ENCODE results near the gene PAXX. TPM values are rescaled to one million over a fixed set of nuclear protein-coding genes. Genes with fewer than 3 reads are reported as not detected.

Gene PAXX
- total RNA-seq, 1 experiment from 2014 or later: 89.0 TPM

GRCh38 chr9:136953771-136954269 is 38.4 kb upstream of the PAXX start:
- H4K20me1 ChIP-seq (ENCODE audit: insufficient read depth): no peaks in the 10 kb centered on the region
- ATAC-seq: no peak
- no peaks in the 10 kb centered on the region for H3K9me3 ChIP-seq (ENCODE audit: control insufficient read depth in 1 of 2, insufficient read depth in 1 of 2, low read depth in 1 of 2, low read length in 2 of 2)
- no TSS peak for BruUV-seq (replicated peaks)
- no peak overlapping the region for H2AFZ ChIP-seq (ENCODE audit: low read depth, low read length, poor library complexity, severe bottlenecking)
- intact Hi-C loops (cut with micrococcal nuclease): no loop called here
- TF ChIP-seq EZH2phosphoT487 (IDR thresholded peaks at IDR 0.05; ENCODE audit: borderline replicate concordance) (no peak), MAX (IDR thresholded peaks at IDR 0.05) (no peak), FOSL1 (IDR thresholded peaks at IDR 0.05; ENCODE audit: low read depth) (no peak), SP1 (IDR thresholded peaks at IDR 0.05; ENCODE audit: low read depth) (no peak)
- H3K27me3 ChIP-seq (ENCODE audit: insufficient read depth, low read length): no peaks in the 10 kb centered on the region
- H3K9ac ChIP-seq (ENCODE audit: low read length): no peak overlapping the region
- DNase-seq (ENCODE audit: low read depth, low spot score): no peak
- no peaks in the 10 kb centered on the region for H3K79me2 ChIP-seq (ENCODE audit: insufficient read depth, low read length)
- RAD21 ChIA-PET (ENCODE audit: low non-redundant PET in 1 of 2, low total read pairs in 2 of 2, uncharacterized antibody in 2 of 2, unreplicated experiment in 2 of 2): no interaction called here
- CTCF ChIA-PET: no interaction called here
- H3K4me2 ChIP-seq (ENCODE audit: low read length): no peak overlapping the region
- no peaks in the 10 kb centered on the region for H3K36me3 ChIP-seq (ENCODE audit: control insufficient read depth in 1 of 2, insufficient read depth in 2 of 2, low read length in 2 of 2)
- H3K4me1 ChIP-seq (ENCODE audit: control insufficient read depth in 1 of 2, insufficient read depth in 2 of 2, low read length in 2 of 2): peaks cover 13 to 23% of the 10 kb centered on the region in 2 experiments
- H3K4me3 ChIP-seq (replicated peaks in 1 of 2; ENCODE audit: low read depth in 1 of 2, low read length in 2 of 2): no peak overlapping the region
- no peaks in the 10 kb centered on the region for H3K9me2 ChIP-seq (ENCODE audit: insufficient read depth)
- POLR2A ChIA-PET: no interaction called here
- no peak overlapping the region for H3K27ac ChIP-seq (ENCODE audit: low read depth, low read length)

DNA sequence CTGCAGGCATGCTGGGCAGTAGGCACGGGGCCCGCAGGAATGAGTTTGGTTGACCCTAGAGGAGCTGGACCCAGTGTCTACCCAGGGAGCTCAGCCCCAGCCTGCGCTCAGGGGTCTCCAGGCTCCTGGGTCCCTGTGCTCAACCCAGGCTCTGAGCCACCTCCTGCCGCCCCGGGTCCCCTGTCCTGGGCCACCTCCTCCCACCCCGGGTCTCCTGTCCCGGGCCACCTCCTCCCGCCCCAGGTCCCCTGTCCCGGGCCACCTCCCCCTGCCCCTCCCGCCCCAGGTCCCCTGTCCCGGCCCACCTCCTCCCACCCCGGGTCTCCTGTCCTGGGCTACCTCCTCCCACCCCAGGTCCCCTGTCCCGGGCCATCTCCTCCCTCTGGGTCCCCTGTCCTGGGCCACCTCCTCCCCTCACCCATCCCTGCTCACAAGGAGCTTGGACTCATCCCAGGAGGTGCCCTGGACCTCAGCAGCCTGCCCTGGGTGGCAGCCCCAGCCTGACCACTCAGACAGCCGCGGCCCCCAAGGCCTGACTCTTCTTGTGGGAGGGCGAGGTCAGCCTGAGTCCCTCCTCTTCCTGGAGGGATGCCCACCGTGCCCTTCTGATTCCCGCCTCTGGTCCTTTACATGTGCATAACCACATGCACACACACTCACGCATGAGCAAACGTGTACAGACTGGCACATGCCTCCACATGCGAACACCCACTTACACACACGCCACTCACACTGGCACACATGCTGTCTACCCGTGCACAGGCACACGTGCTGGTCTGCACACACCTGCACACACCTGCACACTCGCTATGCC is 37.7 kb upstream of the PAXX start:
- Histone ChIP-seq H2AFZ (ENCODE audit: low read depth, low read length, poor library complexity, severe bottlenecking) (no peak overlapping the region), H3K79me2 (ENCODE audit: insufficient read depth, low read length) (no peaks in the 10 kb centered on the region), H3K4me3 (replicated peaks in 1 of 2; ENCODE audit: low read depth in 1 of 2, low read length in 2 of 2) (no peak overlapping the region), H3K4me1 (ENCODE audit: control insufficient read depth in 1 of 2, insufficient read depth in 2 of 2, low read length in 2 of 2) (peaks cover 8 to 16% of the 10 kb centered on the region in 2 experiments), H3K27me3 (ENCODE audit: insufficient read depth, low read length) (no peaks in the 10 kb centered on the region), H3K9me2 (ENCODE audit: insufficient read depth) (no peaks in the 10 kb centered on the region), H3K36me3 (ENCODE audit: control insufficient read depth in 1 of 2, insufficient read depth in 2 of 2, low read length in 2 of 2) (no peaks in the 10 kb centered on the region), H3K27ac (ENCODE audit: low read depth, low read length) (no peak overlapping the region), H3K9me3 (ENCODE audit: control insufficient read depth in 1 of 2, insufficient read depth in 1 of 2, low read depth in 1 of 2, low read length in 2 of 2) (no peaks in the 10 kb centered on the region), H3K9ac (ENCODE audit: low read length) (no peak overlapping the region), H3K4me2 (ENCODE audit: low read length) (no peak overlapping the region), H4K20me1 (ENCODE audit: insufficient read depth) (no peaks in the 10 kb centered on the region)
- POLR2A ChIA-PET: no interaction called here
- ATAC-seq: no peak
- RAD21 ChIA-PET (ENCODE audit: low non-redundant PET in 1 of 2, low total read pairs in 2 of 2, uncharacterized antibody in 2 of 2, unreplicated experiment in 2 of 2): no interaction called here
- CTCF ChIA-PET: no interaction called here
- TF ChIP-seq CBX3 (IDR thresholded peaks at IDR 0.05; ENCODE audit: low read depth) (no peak), SRF (IDR thresholded peaks at IDR 0.05; ENCODE audit: low read depth) (no peak), TCF7L2 (IDR thresholded peaks at IDR 0.05; ENCODE audit: borderline replicate concordance, extremely low read depth, insufficient read depth, insufficient read length) (no peak), EGR1 (IDR thresholded peaks at IDR 0.05; ENCODE audit: low read depth) (no peak), EZH2 (IDR thresholded peaks at IDR 0.05) (no peak), CEBPB (IDR thresholded peaks at IDR 0.05; ENCODE audit: low read depth) (no peak), EZH2phosphoT487 (IDR thresholded peaks at IDR 0.05; ENCODE audit: borderline replicate concordance) (no peak), SP1 (IDR thresholded peaks at IDR 0.05; ENCODE audit: low read depth) (no peak), YY1 (IDR thresholded peaks at IDR 0.05; ENCODE audit: extremely low read depth, insufficient replicate concordance, low read depth, low read length) (no peak), FOSL1 (IDR thresholded peaks at IDR 0.05; ENCODE audit: low read depth) (no peak), JUND (IDR thresholded peaks at IDR 0.05) (no peak), POLR2AphosphoS5 (IDR thresholded peaks at IDR 0.05; ENCODE audit: low read depth, low read length) (no peak), ZFX (IDR thresholded peaks at IDR 0.05) (no peak)
- TF ChIP-seq, protein P1, sequence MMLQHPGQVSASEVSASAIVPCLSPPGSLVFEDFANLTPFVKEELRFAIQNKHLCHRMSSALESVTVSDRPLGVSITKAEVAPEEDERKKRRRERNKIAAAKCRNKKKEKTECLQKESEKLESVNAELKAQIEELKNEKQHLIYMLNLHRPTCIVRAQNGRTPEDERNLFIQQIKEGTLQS (IDR thresholded peaks at IDR 0.05): no peak
- TF ChIP-seq, protein P2, sequence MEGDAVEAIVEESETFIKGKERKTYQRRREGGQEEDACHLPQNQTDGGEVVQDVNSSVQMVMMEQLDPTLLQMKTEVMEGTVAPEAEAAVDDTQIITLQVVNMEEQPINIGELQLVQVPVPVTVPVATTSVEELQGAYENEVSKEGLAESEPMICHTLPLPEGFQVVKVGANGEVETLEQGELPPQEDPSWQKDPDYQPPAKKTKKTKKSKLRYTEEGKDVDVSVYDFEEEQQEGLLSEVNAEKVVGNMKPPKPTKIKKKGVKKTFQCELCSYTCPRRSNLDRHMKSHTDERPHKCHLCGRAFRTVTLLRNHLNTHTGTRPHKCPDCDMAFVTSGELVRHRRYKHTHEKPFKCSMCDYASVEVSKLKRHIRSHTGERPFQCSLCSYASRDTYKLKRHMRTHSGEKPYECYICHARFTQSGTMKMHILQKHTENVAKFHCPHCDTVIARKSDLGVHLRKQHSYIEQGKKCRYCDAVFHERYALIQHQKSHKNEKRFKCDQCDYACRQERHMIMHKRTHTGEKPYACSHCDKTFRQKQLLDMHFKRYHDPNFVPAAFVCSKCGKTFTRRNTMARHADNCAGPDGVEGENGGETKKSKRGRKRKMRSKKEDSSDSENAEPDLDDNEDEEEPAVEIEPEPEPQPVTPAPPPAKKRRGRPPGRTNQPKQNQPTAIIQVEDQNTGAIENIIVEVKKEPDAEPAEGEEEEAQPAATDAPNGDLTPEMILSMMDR (IDR thresholded peaks at IDR 0.05 in 2 of 3, conservative IDR thresholded peaks at IDR 0.05 in 1 of 3; ENCODE audit: borderline replicate concordance in 1 of 3, insufficient read depth in 1 of 3, low read depth in 2 of 3, low read length in 2 of 3): no peak
- intact Hi-C loops (cut with micrococcal nuclease): no loop called here
- DNase-seq (ENCODE audit: low read depth, low spot score): no peak
- BruUV-seq (replicated peaks): no TSS peak

Data from HCT116 (cell line).